Renal cortical epithelial cell (primary cell): Measurements from ENCODE around the gene SCAI. TPM values are rescaled to one million over a fixed set of nuclear protein-coding genes. Genes with fewer than 3 reads are reported as not detected.
"Not testable (repeated sequence)": the region's sequence is repeated elsewhere in the genome, so short reads cannot be mapped to it uniquely, and the experiment has no call there.

ENCODE experiments used
- DNase-seq: peaks from one replicate; pipeline ENCODE4 v3.0.0-alpha.2; 2011; ENCODE audit warnings: low read depth
- total RNA-seq: library from RNA; depleted of rRNA; stranded (reverse); fragments of >200 nt; gene quantifications from 2 replicates; pipeline ENCODE4 v1.2.3, GENCODE V29; 2014

Gene SCAI
- total RNA-seq, 1 donor from 2014 or later, result 9.1 TPM

- no peak for DNase-seq
Measured at GRCh38 chr9:125150349-125151245, 7.3 kb upstream of the SCAI start.

- DNase-seq, result peak; percentile 27
Measured at GRCh38 chr9:125147401-125147951, 4.1 kb upstream of the SCAI start.

DNA sequence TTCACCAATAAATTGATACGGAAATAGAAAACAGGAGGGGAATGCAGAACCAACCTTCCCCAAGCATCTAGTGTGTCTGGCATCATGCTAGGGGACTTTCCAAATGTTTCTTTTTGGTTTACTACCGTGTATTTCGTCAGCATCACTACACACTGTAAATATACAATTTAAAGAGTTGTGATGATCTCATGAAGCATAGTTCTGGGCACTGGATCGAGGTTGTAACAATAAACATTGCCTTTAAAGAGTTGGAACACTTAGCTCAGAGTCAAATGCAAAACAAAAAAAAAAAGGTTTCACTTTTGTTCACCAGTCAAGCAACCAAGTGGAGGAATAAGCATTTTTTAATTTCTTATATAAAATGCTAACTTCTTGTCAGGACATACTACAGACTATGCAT, 2.9 kb upstream of the SCAI start:
- no peak for DNase-seq

- no peak for DNase-seq
Measured at GRCh38 chr9:125145425-125145824, 2.1 kb upstream of the SCAI start.

DNA sequence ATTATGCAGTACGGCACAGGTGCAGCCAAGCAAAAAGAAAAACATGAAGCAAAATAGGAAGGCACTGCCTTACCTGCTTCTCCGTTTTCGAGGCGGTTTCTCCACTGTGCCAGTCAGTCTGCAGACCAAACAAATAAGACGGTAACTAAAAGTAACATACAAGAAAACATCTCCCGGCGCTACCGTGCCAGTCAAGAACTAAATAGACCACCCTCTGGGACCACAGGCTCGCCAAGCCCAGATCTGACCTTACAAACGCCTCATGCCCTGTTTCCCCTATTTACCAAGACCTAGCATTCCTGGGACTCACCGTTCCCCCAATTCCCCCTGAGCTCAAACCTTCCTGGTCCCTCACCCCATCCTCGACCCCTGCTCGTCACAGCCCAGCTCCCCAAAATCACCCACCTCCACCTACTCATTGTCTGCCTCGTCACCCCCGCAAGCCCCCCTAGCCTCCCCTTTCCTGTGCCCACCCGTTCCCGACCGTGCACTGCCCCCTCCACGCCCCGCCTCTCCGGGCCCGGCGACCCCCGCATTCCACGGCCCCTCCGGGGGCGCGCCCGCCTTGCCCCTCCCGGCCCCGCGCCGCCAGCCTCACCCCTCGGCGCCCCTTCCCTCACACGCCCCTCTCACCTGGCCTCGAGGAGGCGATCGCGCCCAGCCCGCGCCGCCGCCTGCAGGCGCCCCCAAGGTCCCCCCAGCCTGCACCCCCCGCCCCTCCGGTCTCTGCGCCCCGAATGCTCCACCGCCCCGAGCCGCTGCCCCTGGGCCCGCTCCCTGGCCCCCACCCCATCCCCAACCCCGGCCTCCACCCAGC, 560 bp downstream of the SCAI start:
- no peak for DNase-seq

- no peak for DNase-seq
Measured at GRCh38 chr9:125141751-125142150, 1.6 kb downstream of the SCAI start.

- DNase-seq, result no peak
Measured at GRCh38 chr9:125141251-125141650, 2.1 kb downstream of the SCAI start.

DNA sequence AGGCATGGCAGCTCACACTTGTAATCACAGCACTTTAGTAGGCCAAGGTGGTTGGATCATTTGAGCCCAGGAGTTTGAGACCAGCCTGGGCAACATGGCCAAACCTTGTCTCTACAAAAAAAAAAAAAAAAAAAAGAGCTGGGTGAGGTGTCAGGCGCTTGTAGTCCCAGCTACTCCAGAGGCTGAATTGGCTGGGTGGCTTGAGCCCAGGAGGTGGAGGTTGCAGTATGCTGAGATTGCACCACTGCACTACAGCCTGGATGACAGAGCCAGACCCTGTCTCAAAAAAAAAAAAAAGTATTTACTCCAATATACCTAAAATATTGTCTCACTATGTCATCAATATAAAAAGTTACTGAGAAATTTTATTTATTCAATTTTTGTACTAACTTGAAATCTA, 2.8 kb downstream of the SCAI start:
- DNase-seq, result no peak

DNA sequence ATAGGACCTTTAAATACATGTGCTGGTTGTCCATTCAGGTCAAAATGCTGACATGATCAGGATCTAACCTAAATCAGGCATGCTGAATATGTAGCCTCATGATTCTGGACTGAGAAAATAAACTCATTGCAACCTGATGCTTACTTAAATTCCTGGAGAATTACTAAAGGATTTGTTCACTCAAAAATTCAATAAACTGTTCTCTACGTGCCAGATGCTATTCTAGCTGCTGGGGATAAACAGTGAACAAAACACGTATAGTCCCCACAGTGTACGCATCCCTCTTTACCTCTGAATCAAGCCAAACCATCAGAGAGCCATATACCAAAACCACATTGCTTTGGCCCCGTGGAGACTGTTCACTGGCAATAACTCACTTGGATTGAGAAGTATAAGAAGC, 6.1 kb downstream of the SCAI start:
- no peak for DNase-seq

DNA sequence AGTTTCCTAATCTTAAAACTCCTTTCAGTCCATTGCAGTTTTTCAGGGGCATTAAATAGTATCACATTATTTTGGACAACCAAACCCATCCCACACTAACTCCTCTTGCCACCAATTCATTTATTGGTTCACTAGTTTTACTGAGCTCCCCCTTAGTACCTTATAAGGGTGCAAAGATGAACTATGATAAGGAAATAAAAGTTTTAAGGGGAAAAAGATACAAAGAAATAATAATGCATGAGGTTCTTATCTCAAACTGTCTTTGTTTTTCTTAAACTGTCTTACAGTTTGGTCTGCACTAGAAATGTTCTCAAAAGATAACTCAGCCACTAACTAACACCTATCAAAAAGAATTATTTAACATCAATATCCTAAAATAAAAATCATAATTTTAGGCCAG, 8.4 kb downstream of the SCAI start:
- no peak for DNase-seq

DNA sequence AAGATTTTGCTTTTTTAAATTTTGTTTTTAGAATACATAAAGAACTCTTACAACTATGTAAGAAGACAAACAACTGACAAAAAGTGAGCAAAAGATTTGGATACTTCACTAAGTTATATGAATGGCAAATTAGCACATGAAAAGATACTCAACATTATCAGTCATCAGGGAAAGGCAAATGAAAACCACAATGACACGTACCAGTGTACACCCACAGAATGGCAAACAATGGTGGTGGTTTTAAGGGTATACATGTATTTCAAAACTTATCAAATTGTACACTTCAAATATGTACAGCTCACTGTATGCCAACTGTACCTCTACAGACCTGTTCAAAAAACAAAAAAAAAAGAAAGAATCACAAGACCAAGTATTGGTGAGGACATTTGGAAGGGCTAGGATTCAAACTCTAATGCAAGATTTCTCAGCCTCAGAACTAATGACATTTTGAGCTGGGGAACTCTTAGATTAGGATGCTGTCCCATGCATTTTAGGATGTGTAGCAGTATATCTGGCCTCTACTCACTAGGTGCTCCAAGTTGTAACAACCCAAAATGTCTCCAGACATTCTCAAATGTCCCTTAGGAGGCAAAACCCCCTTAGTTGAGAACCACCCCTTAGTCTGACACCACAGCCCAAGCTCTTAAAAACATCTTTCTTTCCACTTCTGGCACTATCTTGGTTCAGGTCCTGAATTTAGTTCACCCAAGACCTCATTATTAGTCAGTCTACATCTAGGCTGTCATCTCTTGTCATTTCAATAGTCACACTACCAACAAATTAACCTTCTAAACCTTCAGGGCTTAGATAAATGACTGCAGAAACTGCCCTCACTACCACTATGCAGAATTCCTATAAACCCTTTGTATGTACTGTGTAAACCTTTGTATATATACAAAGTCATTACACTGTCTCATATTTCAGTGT, 9.7 kb downstream of the SCAI start:
- DNase-seq, result no peak

DNA sequence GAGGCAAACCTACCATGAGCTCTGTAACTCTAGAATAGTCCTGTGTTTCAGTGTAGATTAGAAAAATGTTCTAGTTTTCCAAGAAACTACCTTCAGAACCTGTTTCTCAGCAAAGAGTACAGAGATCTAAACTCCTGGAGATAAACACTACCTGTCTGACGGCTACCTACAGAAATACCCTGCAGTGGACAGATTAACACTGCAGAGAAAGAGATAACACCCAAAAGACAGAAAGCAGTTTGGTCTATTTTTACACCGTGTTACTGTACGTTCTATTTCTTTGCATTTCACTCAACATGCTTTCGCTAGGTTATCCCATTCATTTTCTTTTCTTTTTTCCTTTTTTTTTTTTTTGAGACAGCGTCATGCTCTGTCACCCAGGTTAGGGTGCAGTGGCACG, 11.6 kb downstream of the SCAI start:
- DNase-seq, result no peak

GRCh38 chr9:125126019-125126746, 17.1 kb downstream of the SCAI start:
- peak; percentile 95 for DNase-seq

DNA sequence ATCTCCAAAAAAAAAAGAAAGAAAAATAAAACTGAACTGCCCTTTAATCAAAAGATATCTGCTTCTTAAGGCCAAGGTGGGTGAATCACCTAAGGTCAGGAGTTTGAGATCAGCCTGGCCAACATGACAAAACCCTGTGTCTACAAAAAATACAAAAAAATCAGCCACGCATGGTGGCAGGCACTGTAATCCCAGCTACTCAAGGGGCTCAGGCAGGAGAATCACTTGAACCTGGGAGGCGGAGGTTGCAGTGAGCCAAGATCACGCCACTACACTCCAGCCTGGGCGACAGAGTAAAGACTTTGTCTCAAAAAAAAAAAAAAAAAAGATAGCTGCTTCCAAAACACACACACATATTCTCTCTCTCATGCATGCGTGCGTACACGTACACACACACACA, 17.8 kb downstream of the SCAI start:
- no peak for DNase-seq

DNA sequence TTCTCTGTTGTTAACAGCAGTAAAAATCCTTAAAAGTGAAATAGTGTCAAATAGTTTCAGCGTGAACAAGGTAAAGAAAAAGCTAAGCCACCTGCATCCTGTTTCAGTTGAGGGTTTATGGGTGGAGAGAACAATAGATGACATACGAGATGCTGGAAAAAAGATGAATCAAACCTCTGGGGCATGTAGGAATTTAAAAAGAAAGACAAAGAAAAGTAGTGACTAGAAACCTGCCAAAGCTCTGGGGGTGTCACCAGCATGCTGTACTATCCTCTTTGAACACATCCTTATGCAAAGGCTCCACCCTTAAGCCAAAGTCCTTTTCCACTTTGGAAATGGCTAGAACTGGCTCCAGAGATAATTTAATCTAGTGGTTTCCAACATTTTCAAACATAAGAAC, 22.2 kb downstream of the SCAI start:
- no peak for DNase-seq

DNA sequence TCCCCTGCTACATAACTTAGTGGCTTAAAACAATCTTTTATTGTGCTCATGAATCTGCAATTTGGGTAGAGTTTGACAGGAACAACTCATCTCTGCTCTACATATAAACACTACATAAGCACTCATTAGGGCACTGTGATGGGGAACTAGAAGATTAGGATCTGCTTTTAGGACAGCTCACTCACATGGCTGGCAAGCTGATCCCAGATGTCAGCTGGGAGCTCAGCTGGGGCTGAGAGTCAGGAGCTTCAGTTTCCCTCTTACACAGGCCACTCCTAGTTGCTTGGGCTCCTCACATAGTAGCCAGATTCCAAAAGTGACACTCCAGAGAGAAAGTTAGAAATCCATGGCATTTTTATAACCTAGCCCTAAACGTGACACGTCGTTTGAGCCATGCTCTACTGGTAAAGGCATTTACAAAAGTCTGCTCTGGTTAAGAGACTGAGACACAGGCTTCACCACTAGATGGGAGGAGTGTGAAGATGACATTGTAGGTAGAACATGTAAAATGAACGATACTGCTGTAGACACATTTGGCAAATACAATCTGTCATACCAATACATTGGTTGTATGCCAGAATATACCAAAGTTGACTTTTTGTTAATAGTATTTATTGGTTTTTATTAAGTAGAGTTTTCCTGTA, 23.6 kb downstream of the SCAI start:
- no peak for DNase-seq

- not testable (repeated sequence) for DNase-seq
Measured at GRCh38 chr9:125118696-125119095, 24.6 kb downstream of the SCAI start.

GRCh38 chr9:125114503-125114902, 28.8 kb downstream of the SCAI start:
- DNase-seq, result not testable (repeated sequence)

- no peak for DNase-seq
Measured at GRCh38 chr9:125110464-125110863, 32.9 kb downstream of the SCAI start.

GRCh38 chr9:125108541-125108940, 34.8 kb downstream of the SCAI start:
- not testable (repeated sequence) for DNase-seq
